A549 (cell line): ENCODE data around the gene SLC23A3. TPM values are rescaled to one million over a fixed set of nuclear protein-coding genes. Genes with fewer than 3 reads are reported as not detected.

ENCODE experiments used
- polyA plus RNA-seq, 4 experiments: library from polyadenylated mRNA; depleted of rRNA in 3 of 4; stranded (reverse); fragments of >200 nt; fragmentation: RNase III in 1 of 4; extraction: RNeasy Plus Mini Kit Qiagen cat#74134 plus additional on column Dnase treatment in 1 of 4; gene quantifications; 2 replicates in 3 of 4; 3 replicates in 1 of 4; pipeline ENCODE4 v1.2.3, GENCODE V29; 2011 to 2017

The SLC23A3 gene
- polyA plus RNA-seq, 2 of the 4 experiments (the other 2 are of a cell fraction), result 0.39 to 0.90 TPM

Other genes starting within 250 kb of the SLC23A3 start
- gene CDK5R2, start 210.4 kb downstream of the SLC23A3 start, polyA plus RNA-seq (2011; rRNA removed), result 0.77 and 0.94 TPM in 2 replicates
- gene CDK5R2, start 210.4 kb downstream of the SLC23A3 start, polyA plus RNA-seq (2017; fragmentation: RNase III; extraction: RNeasy Plus Mini Kit Qiagen cat#74134 plus additional on column Dnase treatment), result 0.43 to 0.73 TPM (median 0.63 TPM) in 3 replicates
- not detected in 2 replicates for gene FEV, start 184.8 kb downstream of the SLC23A3 start, polyA plus RNA-seq (2011; rRNA removed)
- not detected in 3 replicates for gene FEV, start 184.8 kb downstream of the SLC23A3 start, polyA plus RNA-seq (2017; fragmentation: RNase III; extraction: RNeasy Plus Mini Kit Qiagen cat#74134 plus additional on column Dnase treatment)
- not detected in 2 replicates for gene CRYBA2, start 176.6 kb downstream of the SLC23A3 start, polyA plus RNA-seq (2011; rRNA removed)
- gene CRYBA2, start 176.6 kb downstream of the SLC23A3 start, polyA plus RNA-seq (2017; fragmentation: RNase III; extraction: RNeasy Plus Mini Kit Qiagen cat#74134 plus additional on column Dnase treatment), result not detected in 3 replicates
- 0.09 and 0.12 TPM in 2 replicates for gene CFAP65, start 128.5 kb downstream of the SLC23A3 start, polyA plus RNA-seq (2011; rRNA removed)
- 0.14 to 0.28 TPM (median 0.22 TPM) in 3 replicates for gene CFAP65, start 128.5 kb downstream of the SLC23A3 start, polyA plus RNA-seq (2017; fragmentation: RNase III; extraction: RNeasy Plus Mini Kit Qiagen cat#74134 plus additional on column Dnase treatment)
- not detected in 2 replicates for gene IHH, start 109.1 kb downstream of the SLC23A3 start, polyA plus RNA-seq (2011; rRNA removed)
- 0.08 to 0.13 TPM (median 0.10 TPM) in 3 replicates for gene IHH, start 109.1 kb downstream of the SLC23A3 start, polyA plus RNA-seq (2017; fragmentation: RNase III; extraction: RNeasy Plus Mini Kit Qiagen cat#74134 plus additional on column Dnase treatment)
- gene NHEJ1, start 9.2 kb downstream of the SLC23A3 start, polyA plus RNA-seq (2011; rRNA removed), result 31.8 and 34.7 TPM in 2 replicates
- 18.5 to 19.1 TPM (median 18.8 TPM) in 3 replicates for gene NHEJ1, start 9.2 kb downstream of the SLC23A3 start, polyA plus RNA-seq (2017; fragmentation: RNase III; extraction: RNeasy Plus Mini Kit Qiagen cat#74134 plus additional on column Dnase treatment)
- 22.1 and 27.6 TPM in 2 replicates for gene CNPPD1, start 6.9 kb upstream of the SLC23A3 start, polyA plus RNA-seq (2011; rRNA removed)
- gene CNPPD1, start 6.9 kb upstream of the SLC23A3 start, polyA plus RNA-seq (2017; fragmentation: RNase III; extraction: RNeasy Plus Mini Kit Qiagen cat#74134 plus additional on column Dnase treatment), result 22.4 to 24.0 TPM (median 23.6 TPM) in 3 replicates
- 67.5 and 83.2 TPM in 2 replicates for gene RETREG2, start 8.2 kb upstream of the SLC23A3 start, polyA plus RNA-seq (2011; rRNA removed)
- 42.7 to 53.3 TPM (median 52.8 TPM) in 3 replicates for gene RETREG2, start 8.2 kb upstream of the SLC23A3 start, polyA plus RNA-seq (2017; fragmentation: RNase III; extraction: RNeasy Plus Mini Kit Qiagen cat#74134 plus additional on column Dnase treatment)
- gene ZFAND2B, start 36.8 kb upstream of the SLC23A3 start, polyA plus RNA-seq (2011; rRNA removed), result 29.1 and 30.3 TPM in 2 replicates
- 18.8 to 21.2 TPM (median 19.0 TPM) in 3 replicates for gene ZFAND2B, start 36.8 kb upstream of the SLC23A3 start, polyA plus RNA-seq (2017; fragmentation: RNase III; extraction: RNeasy Plus Mini Kit Qiagen cat#74134 plus additional on column Dnase treatment)
- gene ABCB6, start 48.9 kb upstream of the SLC23A3 start, polyA plus RNA-seq (2011; rRNA removed), result 62.5 and 71.0 TPM in 2 replicates
- 48.8 to 55.0 TPM (median 51.3 TPM) in 3 replicates for gene ABCB6, start 48.9 kb upstream of the SLC23A3 start, polyA plus RNA-seq (2017; fragmentation: RNase III; extraction: RNeasy Plus Mini Kit Qiagen cat#74134 plus additional on column Dnase treatment)
- gene ATG9A, start 59.6 kb upstream of the SLC23A3 start, polyA plus RNA-seq (2011; rRNA removed), result 75.2 and 115 TPM in 2 replicates
- gene ATG9A, start 59.6 kb upstream of the SLC23A3 start, polyA plus RNA-seq (2017; fragmentation: RNase III; extraction: RNeasy Plus Mini Kit Qiagen cat#74134 plus additional on column Dnase treatment), result 34.6 to 41.9 TPM (median 39.2 TPM) in 3 replicates
- gene ANKZF1, start 59.8 kb upstream of the SLC23A3 start, polyA plus RNA-seq (2011; rRNA removed), result 29.5 and 30.3 TPM in 2 replicates
- gene ANKZF1, start 59.8 kb upstream of the SLC23A3 start, polyA plus RNA-seq (2017; fragmentation: RNase III; extraction: RNeasy Plus Mini Kit Qiagen cat#74134 plus additional on column Dnase treatment), result 17.7 to 25.1 TPM (median 23.2 TPM) in 3 replicates
- gene GLB1L, start 75.4 kb upstream of the SLC23A3 start, polyA plus RNA-seq (2011; rRNA removed), result 8.7 and 10.0 TPM in 2 replicates
- gene GLB1L, start 75.4 kb upstream of the SLC23A3 start, polyA plus RNA-seq (2017; fragmentation: RNase III; extraction: RNeasy Plus Mini Kit Qiagen cat#74134 plus additional on column Dnase treatment), result 5.8 to 8.0 TPM (median 5.9 TPM) in 3 replicates
- gene STK16, start 75.5 kb upstream of the SLC23A3 start, polyA plus RNA-seq (2011; rRNA removed), result 43.3 and 53.0 TPM in 2 replicates
- gene STK16, start 75.5 kb upstream of the SLC23A3 start, polyA plus RNA-seq (2017; fragmentation: RNase III; extraction: RNeasy Plus Mini Kit Qiagen cat#74134 plus additional on column Dnase treatment), result 36.9 to 40.4 TPM (median 37.0 TPM) in 3 replicates
- gene TUBA4B, start 83.2 kb upstream of the SLC23A3 start, polyA plus RNA-seq (2011; rRNA removed), result 0.94 and 1.3 TPM in 2 replicates
- 0.55 to 0.73 TPM (median 0.71 TPM) in 3 replicates for gene TUBA4B, start 83.2 kb upstream of the SLC23A3 start, polyA plus RNA-seq (2017; fragmentation: RNase III; extraction: RNeasy Plus Mini Kit Qiagen cat#74134 plus additional on column Dnase treatment)
- 222 and 251 TPM in 2 replicates for gene TUBA4A, start 83.9 kb upstream of the SLC23A3 start, polyA plus RNA-seq (2011; rRNA removed)
- gene TUBA4A, start 83.9 kb upstream of the SLC23A3 start, polyA plus RNA-seq (2017; fragmentation: RNase III; extraction: RNeasy Plus Mini Kit Qiagen cat#74134 plus additional on column Dnase treatment), result 450 to 495 TPM (median 462 TPM) in 3 replicates
- gene DNAJB2, start 109.3 kb upstream of the SLC23A3 start, polyA plus RNA-seq (2011; rRNA removed), result 25.6 and 31.0 TPM in 2 replicates
- 37.5 to 55.5 TPM (median 53.7 TPM) in 3 replicates for gene DNAJB2, start 109.3 kb upstream of the SLC23A3 start, polyA plus RNA-seq (2017; fragmentation: RNase III; extraction: RNeasy Plus Mini Kit Qiagen cat#74134 plus additional on column Dnase treatment)
- 0.44 and 0.62 TPM in 2 replicates for gene PTPRN, start 139.4 kb upstream of the SLC23A3 start, polyA plus RNA-seq (2011; rRNA removed)
- gene PTPRN, start 139.4 kb upstream of the SLC23A3 start, polyA plus RNA-seq (2017; fragmentation: RNase III; extraction: RNeasy Plus Mini Kit Qiagen cat#74134 plus additional on column Dnase treatment), result 0.90 to 1.1 TPM (median 0.97 TPM) in 3 replicates
- not detected in 2 replicates for gene RESP18, start 162.7 kb upstream of the SLC23A3 start, polyA plus RNA-seq (2011; rRNA removed)
- gene RESP18, start 162.7 kb upstream of the SLC23A3 start, polyA plus RNA-seq (2017; fragmentation: RNase III; extraction: RNeasy Plus Mini Kit Qiagen cat#74134 plus additional on column Dnase treatment), result not detected in 3 replicates
- gene DNPEP, start 217.9 kb upstream of the SLC23A3 start, polyA plus RNA-seq (2011; rRNA removed), result 29.0 and 38.4 TPM in 2 replicates
- 40.8 to 42.8 TPM (median 40.9 TPM) in 3 replicates for gene DNPEP, start 217.9 kb upstream of the SLC23A3 start, polyA plus RNA-seq (2017; fragmentation: RNase III; extraction: RNeasy Plus Mini Kit Qiagen cat#74134 plus additional on column Dnase treatment)
- 0.06 and 0.20 TPM in 2 replicates for gene DES, start 248.3 kb upstream of the SLC23A3 start, polyA plus RNA-seq (2011; rRNA removed)
- gene DES, start 248.3 kb upstream of the SLC23A3 start, polyA plus RNA-seq (2017; fragmentation: RNase III; extraction: RNeasy Plus Mini Kit Qiagen cat#74134 plus additional on column Dnase treatment), result 0.09 TPM in 1 of 3 replicates, not detected in the others